T-helper 22 cell (primary cell): ENCODE data around the gene SSU72.
"Not testable (repeated sequence)": the region's sequence is repeated elsewhere in the genome, so short reads cannot be mapped to it uniquely, and the experiment has no call there.

Source experiments
- DNase-seq: peaks from one replicate; pipeline ENCODE4 v3.0.0-alpha.2; 2020; ENCODE audit warnings: low read depth

The SSU72 gene

GRCh38 chr1:1504777-1505365 is 69.8 kb downstream of the SSU72 start:
- peak; percentile 53 for DNase-seq

- DNase-seq = not testable (repeated sequence)
Measured at GRCh38 chr1:1495461-1495975, 79.1 kb downstream of the SSU72 start.

- not testable (repeated sequence) for DNase-seq
Measured at GRCh38 chr1:1494311-1494710, 80.4 kb downstream of the SSU72 start.
